Smooth muscle cell (in vitro differentiated cells): Measurements from ENCODE around the gene KLHDC7B. TPM values are rescaled to one million over a fixed set of nuclear protein-coding genes. Genes with fewer than 3 reads are reported as not detected.

ENCODE experiments used
- DNase-seq: peaks from one replicate; lab custom pipeline; 2025; ENCODE audit not compliant: unreplicated experiment; lab: John Stamatoyannopoulos, UW
- H2AFZ ChIP-seq: fragments of 200-600 bp; sonication (generic); 2 replicates; pipeline ENCODE4 v1.6.0; 2016; ENCODE audit warnings: antibody characterized with exemption, low read depth, mild to moderate bottlenecking
- H3F3A ChIP-seq: fragments of 200-600 bp; sonication (generic); 2 replicates; pipeline ENCODE4 v1.6.0; 2017; ENCODE audit warnings: antibody characterized with exemption, low read depth
- H3K27ac ChIP-seq: fragments of 200-600 bp; sonication (generic); 2 replicates; pipeline ENCODE4 v1.5.1; 2016; ENCODE audit warnings: low read depth, mild to moderate bottlenecking
- H3K27me3 ChIP-seq: fragments of 200-600 bp; sonication (generic); 2 replicates; pipeline ENCODE4 v1.6.1; 2016; ENCODE audit warnings: low read depth, mild to moderate bottlenecking
- H3K36me3 ChIP-seq: fragments of 200-600 bp; sonication (generic); 2 replicates; pipeline ENCODE4 v1.5.1; 2016; ENCODE audit warnings: low read depth
- H3K4me1 ChIP-seq: fragments of 200-600 bp; sonication (generic); 2 replicates; pipeline ENCODE4 v1.5.1; 2016; ENCODE audit warnings: low read depth
- H3K4me2 ChIP-seq: fragments of 200-600 bp; sonication (generic); 2 replicates; pipeline ENCODE4 v1.6.0; 2016; ENCODE audit warnings: mild to moderate bottlenecking
- H3K4me3 ChIP-seq: fragments of 200-600 bp; sonication (generic); 2 replicates; pipeline ENCODE4 v1.5.1; 2016; ENCODE audit warnings: mild to moderate bottlenecking
- H3K79me2 ChIP-seq: fragments of 200-600 bp; sonication (generic); 2 replicates; pipeline ENCODE4 v1.6.0; 2016; ENCODE audit warnings: low read depth, mild to moderate bottlenecking
- H3K9ac ChIP-seq: fragments of 200-600 bp; sonication (generic); 2 replicates; pipeline ENCODE4 v1.6.0; 2016; ENCODE audit warnings: low read depth
- H3K9me3 ChIP-seq: fragments of 200-600 bp; sonication (generic); replicated peaks from 2 replicates; pipeline ENCODE4 v1.5.1; 2016; ENCODE audit warnings: low read depth
- H4K20me1 ChIP-seq: fragments of 200-600 bp; sonication (generic); 2 replicates; pipeline ENCODE4 v1.6.0; 2016; ENCODE audit warnings: low read depth
- CTCF ChIP-seq: fragments of 200-600 bp; sonication (generic); IDR thresholded peaks from 2 replicates; pipeline ENCODE4 v1.5.1; 2017; ENCODE audit warnings: borderline replicate concordance, mild to moderate bottlenecking, antibody characterized with exemption; ENCODE audit not compliant: insufficient read depth, poor library complexity, severe bottlenecking
- WGBS: methylation state at CpG from one replicate; pipeline ENCODE4 v1.1.7; 2016; ENCODE audit warnings: low lambda C conversion rate; 5-methylcytosine and 5-hydroxymethylcytosine counted together
- polyA plus RNA-seq: library from polyadenylated mRNA; unstranded; fragments of >200 nt; fragmentation: Nextera tagmentation; extraction: Ambion mirVana; gene quantifications from 2 replicates; pipeline ENCODE4 v1.2.1, GENCODE V29; 2016
- total RNA-seq: library from RNA; depleted of rRNA; stranded (reverse); fragments of >200 nt; gene quantifications from 2 replicates; pipeline ENCODE4 v1.2.3, GENCODE V29; 2014

KLHDC7B gene
- total and polyA plus RNA-seq, 2 experiments from 2014 or later, result 1.1 to 1.5 TPM

GRCh38 chr22:50507991-50508884 lies 37.5 kb upstream of the KLHDC7B start, which contains the start of gene NCAPH2:
Gene NCAPH2, plus strand, starts transcription at chr22:50508224. Its CDS starts 114 bp downstream, at chr22:50508338.
- Histone ChIP-seq H3K4me2 (peak within 1 kb of the TSS; percentile 95), H2AFZ (peak within 1 kb of the TSS; percentile 79), H3F3A (peaks cover 6% of the 10 kb centered on the region), H3K27ac (peak within 1 kb of the TSS; percentile 87), H3K4me1 (peaks cover 12% of the 10 kb centered on the region), H3K9me3 (no peaks in the 10 kb centered on the region), H4K20me1 (peaks cover 15% of the 10 kb centered on the region), H3K9ac (peak within 1 kb of the TSS; percentile 89), H3K27me3 (no peaks in the 10 kb centered on the region), H3K36me3 (no peaks in the 10 kb centered on the region), H3K79me2 (peaks cover 65% of the 10 kb centered on the region), H3K4me3 (peak within 1 kb of the TSS; percentile 99)
- WGBS, result 3% methylated on average over 57 of the region's 76 CpGs
- no peak for TF ChIP-seq CTCF
- DNase-seq, result peak; percentile 96

DNA sequence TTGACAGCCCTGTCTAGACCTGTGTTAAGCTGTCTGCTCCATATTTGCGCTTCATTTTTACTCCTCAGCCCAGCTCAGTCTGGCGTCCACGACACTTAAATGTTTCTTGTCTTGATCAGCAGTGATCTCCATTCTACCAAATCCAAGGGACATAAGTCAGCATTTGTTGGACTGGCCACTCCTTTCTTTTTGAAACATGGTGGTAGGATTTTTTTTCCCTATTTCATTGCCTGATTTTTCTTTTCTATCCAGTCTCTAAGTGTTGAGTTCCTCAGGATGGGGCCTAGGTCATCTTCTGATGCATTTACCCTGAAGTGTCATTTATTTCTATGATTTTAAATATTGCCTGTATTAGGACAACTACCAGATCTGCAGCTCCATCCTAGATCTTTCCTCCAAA lies 36.8 kb upstream of the KLHDC7B start:
- no peak for TF ChIP-seq CTCF
- peak overlapping the region; percentile 85 for H3K9ac ChIP-seq
- H3K27me3 ChIP-seq, result no peaks in the 10 kb centered on the region
- H3K4me2 ChIP-seq, result peak overlapping the region; percentile 95
- peak overlapping the region; percentile 87 for H3K27ac ChIP-seq
- H3K4me3 ChIP-seq, result peak overlapping the region; percentile 76
- H3K79me2 ChIP-seq, result peaks cover 72% of the 10 kb centered on the region
- peaks cover 21% of the 10 kb centered on the region for H4K20me1 ChIP-seq
- WGBS, result 55% methylated on average over 3 of the region's 3 CpGs
- peak overlapping the region; percentile 36 for H2AFZ ChIP-seq
- H3K4me1 ChIP-seq, result peaks cover 12% of the 10 kb centered on the region
- H3F3A ChIP-seq, result peaks cover 6% of the 10 kb centered on the region
- no peaks in the 10 kb centered on the region for H3K36me3 ChIP-seq
- no peak for DNase-seq
- no peaks in the 10 kb centered on the region for H3K9me3 ChIP-seq

DNA sequence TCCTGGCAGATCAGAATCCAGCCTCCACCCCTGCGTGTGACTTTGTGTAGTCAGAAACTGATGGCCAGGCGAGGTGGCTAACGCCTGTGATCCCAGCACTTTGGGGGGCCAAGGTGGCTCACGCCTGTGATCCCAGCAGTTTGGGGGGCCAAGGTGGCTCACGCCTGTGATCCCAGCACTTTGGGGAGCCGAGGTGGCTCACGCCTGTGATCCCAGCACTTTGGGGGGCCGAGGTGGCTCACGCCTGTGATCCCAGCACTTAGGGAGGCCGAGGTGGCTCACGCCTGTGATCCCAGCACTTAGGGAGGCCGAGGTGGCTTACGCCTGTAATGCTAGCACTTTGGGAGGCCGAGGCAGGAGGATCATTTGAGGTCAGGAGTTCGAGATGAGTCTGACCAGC lies 32.5 kb upstream of the KLHDC7B start:
- Histone ChIP-seq H3K4me3 (no peak overlapping the region), H3K36me3 (no peaks in the 10 kb centered on the region), H3K79me2 (peaks cover 59% of the 10 kb centered on the region), H2AFZ (no peak overlapping the region), H3K4me1 (peaks cover 5% of the 10 kb centered on the region), H3F3A (peaks cover 6% of the 10 kb centered on the region), H3K27ac (no peak overlapping the region), H4K20me1 (peaks cover 31% of the 10 kb centered on the region), H3K9me3 (no peaks in the 10 kb centered on the region), H3K4me2 (no peak overlapping the region), H3K27me3 (no peaks in the 10 kb centered on the region), H3K9ac (no peak overlapping the region)
- WGBS, result 97% methylated on average over 15 of the region's 15 CpGs
- no peak for DNase-seq
- TF ChIP-seq CTCF, result no peak
